Measurements from ENCODE around the gene POR. TPM values are rescaled to one million over a fixed set of nuclear protein-coding genes. Genes with fewer than 3 reads are reported as not detected.

The POR gene
- total and polyA plus RNA-seq, 2 of the 13 experiments (the other 11 are each of a cell fraction or from before 2014, with no cell fraction given): 145 to 266 TPM

DNA sequence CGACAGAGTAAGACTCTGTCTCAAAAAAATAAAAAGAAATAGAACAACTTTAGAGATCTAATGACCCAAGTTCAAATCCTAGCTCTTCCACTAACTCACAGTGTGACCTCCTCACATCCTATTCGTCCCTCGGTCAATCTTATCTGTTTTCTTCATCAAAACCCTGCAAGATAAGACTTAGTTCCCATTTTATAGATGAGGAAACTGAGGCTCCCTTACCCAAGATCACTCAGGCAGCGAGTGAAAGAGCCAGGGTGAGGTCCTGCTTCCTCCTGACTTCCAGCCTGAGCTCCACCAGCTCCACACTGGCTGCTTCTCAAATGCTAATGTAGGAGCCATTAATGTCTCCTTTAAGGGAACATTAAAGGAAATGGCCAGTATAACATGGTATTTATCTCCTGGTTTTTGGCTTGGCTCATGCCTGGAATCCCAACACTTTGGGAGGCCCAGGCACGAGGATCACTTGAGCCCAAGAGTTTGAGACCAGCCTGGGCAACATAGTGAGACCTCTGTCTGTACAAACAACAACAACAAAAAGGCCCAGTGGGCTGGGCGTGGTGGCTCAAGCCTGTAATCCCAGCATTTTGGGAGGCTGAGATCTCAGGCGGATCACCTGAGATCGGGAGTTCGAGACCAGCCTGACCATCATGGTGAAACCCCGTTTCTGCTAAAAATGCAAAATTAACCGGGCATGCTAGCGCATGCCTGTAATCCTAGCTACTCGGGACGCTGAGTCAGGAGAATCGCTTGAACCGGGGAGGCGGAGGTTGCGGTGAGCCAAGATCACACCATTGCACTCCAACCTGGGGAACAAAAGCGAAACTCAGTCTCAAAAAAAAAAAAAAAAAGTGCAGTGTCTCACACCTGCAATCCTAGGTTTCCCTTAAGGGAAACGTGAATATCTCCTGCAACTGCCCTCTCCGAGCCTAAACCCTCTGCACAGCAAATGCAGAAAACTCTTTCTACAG lies 39.6 kb upstream of the POR start (continued):
- TF ChIP-seq, protein P1, sequence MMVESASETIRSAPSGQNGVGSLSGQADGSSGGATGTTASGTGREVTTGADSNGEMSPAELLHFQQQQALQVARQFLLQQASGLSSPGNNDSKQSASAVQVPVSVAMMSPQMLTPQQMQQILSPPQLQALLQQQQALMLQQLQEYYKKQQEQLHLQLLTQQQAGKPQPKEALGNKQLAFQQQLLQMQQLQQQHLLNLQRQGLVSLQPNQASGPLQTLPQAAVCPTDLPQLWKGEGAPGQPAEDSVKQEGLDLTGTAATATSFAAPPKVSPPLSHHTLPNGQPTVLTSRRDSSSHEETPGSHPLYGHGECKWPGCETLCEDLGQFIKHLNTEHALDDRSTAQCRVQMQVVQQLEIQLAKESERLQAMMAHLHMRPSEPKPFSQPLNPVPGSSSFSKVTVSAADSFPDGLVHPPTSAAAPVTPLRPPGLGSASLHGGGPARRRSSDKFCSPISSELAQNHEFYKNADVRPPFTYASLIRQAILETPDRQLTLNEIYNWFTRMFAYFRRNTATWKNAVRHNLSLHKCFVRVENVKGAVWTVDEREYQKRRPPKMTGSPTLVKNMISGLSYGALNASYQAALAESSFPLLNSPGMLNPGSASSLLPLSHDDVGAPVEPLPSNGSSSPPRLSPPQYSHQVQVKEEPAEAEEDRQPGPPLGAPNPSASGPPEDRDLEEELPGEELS (CRISPR knock-in tag; IDR thresholded peaks at IDR 0.05): no peak
- TF ChIP-seq ZNF563 (CRISPR knock-in tag; IDR thresholded peaks at IDR 0.05): no peak
- peak; percentile 62 for TF ChIP-seq ZNF629 (CRISPR knock-in tag; conservative IDR thresholded peaks at IDR 0.05)
- TF ChIP-seq ZNF770 (CRISPR knock-in tag; IDR thresholded peaks at IDR 0.05): peak; percentile 55; the same call in 1 of the 2 replicates
- TF ChIP-seq MAZ (IDR thresholded peaks at IDR 0.05; ENCODE audit: borderline replicate concordance, low read depth, low read length): no peak
- TF ChIP-seq MAZ (CRISPR knock-in tag; IDR thresholded peaks at IDR 0.05; ENCODE audit: low read depth): no peak
- TF ChIP-seq ZZZ3 (CRISPR knock-in tag; IDR thresholded peaks at IDR 0.05; ENCODE audit: borderline replicate concordance): no peak
- no peak for TF ChIP-seq ZC3H13 (CRISPR knock-in tag; IDR thresholded peaks at IDR 0.05)
